A549 (cell line): ENCODE results near the gene P3H2. TPM values are rescaled to one million over a fixed set of nuclear protein-coding genes. Genes with fewer than 3 reads are reported as not detected.

Experiments
- ATAC-seq, 2 experiments: fragments of 200-7000 bp in 1 of 2; fragments of >200 bp in 1 of 2; cut with Nextera tagmentation in 1 of 2; cut with Tn5 transposase in 1 of 2; 3 replicates each; pipeline versions ENCODE4 v1.8.0 to v1.9.1; 2018 to 2020; ENCODE audit warnings: mild to moderate bottlenecking in 1 of 2, moderate library complexity in 1 of 2
- CTCF ChIA-PET: fragments of 300-600 bp; sonication (Branson Sonifier 250); formaldehyde crosslinking; extraction: SDS; loops from one replicate; lab custom pipeline; 2021; ENCODE audit warnings: antibody characterized with exemption, inconsistent platforms; lab: Yijun Ruan, JAX
- POLR2A ChIA-PET: fragments of 350-600 bp; formaldehyde crosslinking; extraction: SDS; loops from one replicate; lab custom pipeline; 2021; ENCODE audit warnings: antibody characterized with exemption, inconsistent platforms; lab: Yijun Ruan, JAX
- DNase-seq, 2 experiments: peaks; one replicate each; pipeline versions ENCODE4 v3.0.0 to v3.0.0-alpha.2; 2011 to 2016; ENCODE audit warnings: low read depth in 1 of 2, low spot score in 1 of 2
- FAIRE-seq: peaks from 2 replicates; lab custom pipeline; 2011; peaks lifted over from hg19 to GRCh38; lab: Jason Lieb, UNC
- H3K27ac ChIP-seq, 2 experiments: fragments of >200 bp; sonication (Bioruptor Twin); formaldehyde crosslinking; 3 replicates each; pipeline ENCODE4 v1.5.1; 2016 to 2017
- H3K4me1 ChIP-seq: fragments of >200 bp; sonication (Bioruptor Twin); formaldehyde crosslinking; 3 replicates; pipeline ENCODE4 v1.6.1; 2016
- H3K4me2 ChIP-seq: fragments of >200 bp; sonication (Bioruptor Twin); formaldehyde crosslinking; 3 replicates; pipeline ENCODE4 v1.6.1; 2016
- H3K4me3 ChIP-seq: fragments of >200 bp; sonication (Bioruptor Twin); formaldehyde crosslinking; 3 replicates; pipeline ENCODE4 v1.5.1; 2016
- H3K9me3 ChIP-seq: fragments of >200 bp; sonication (Bioruptor Twin); formaldehyde crosslinking; 3 replicates; pipeline ENCODE4 v1.6.1; 2016
- BHLHE40 ChIP-seq: IDR thresholded peaks from 2 replicates; pipeline ENCODE4 v1.6.1; 2012; ENCODE audit warnings: low read depth, low read length, inconsistent platforms
- EHMT2 ChIP-seq: fragments of 200-600 bp; sonication (generic); IDR thresholded peaks from 2 replicates; pipeline ENCODE4 v1.6.1; 2016; ENCODE audit warnings: antibody characterized with exemption, low read depth, mild to moderate bottlenecking, moderate library complexity
- ELK1 ChIP-seq: fragments of 150-350 bp; IDR thresholded peaks from 2 replicates; pipeline ENCODE4 v1.6.1; 2014; ENCODE audit warnings: low read depth, mild to moderate bottlenecking, low read length
- FOSB ChIP-seq: fragments of 250-450 bp; sonication (Bioruptor Pico); IDR thresholded peaks from 2 replicates; pipeline ENCODE4 v1.5.0; 2020; ENCODE audit warnings: mild to moderate bottlenecking, moderate library complexity
- FOXS1 ChIP-seq: fragments of 250-450 bp; sonication (Bioruptor Pico); IDR thresholded peaks from 2 replicates; pipeline ENCODE4 v1.5.0; 2020; ENCODE audit warnings: mild to moderate bottlenecking, moderate library complexity
- HOXB13 ChIP-seq: fragments of 250-450 bp; sonication (Bioruptor Pico); IDR thresholded peaks from 2 replicates; pipeline ENCODE4 v1.5.0; 2020; ENCODE audit warnings: low read depth, mild to moderate bottlenecking, moderate library complexity
- JUN ChIP-seq, 2 experiments: fragments of >200 bp; sonication (Bioruptor Twin); formaldehyde crosslinking; IDR thresholded peaks; 2 replicates in 1 of 2; 3 replicates in 1 of 2; pipeline ENCODE4 v1.6.1; 2016 to 2017
- JUNB ChIP-seq: fragments of >200 bp; sonication (Bioruptor Twin); formaldehyde crosslinking; IDR thresholded peaks from 2 replicates; pipeline ENCODE4 v1.6.1; 2016
- MAFK ChIP-seq: fragments of 450-650 bp; IDR thresholded peaks from 2 replicates; pipeline ENCODE4 v1.6.1; 2014; ENCODE audit not compliant: partially characterized antibody
- MAZ ChIP-seq: fragments of 150-350 bp; IDR thresholded peaks from 2 replicates; pipeline ENCODE4 v1.6.1; 2014; ENCODE audit warnings: antibody characterized with exemption, low read depth, low read length, borderline replicate concordance
- NFE2L2 ChIP-seq: fragments of 150-350 bp; conservative IDR thresholded peaks from 2 replicates; pipeline ENCODE4 v1.6.1; 2014; ENCODE audit warnings: low read length
- NR3C1 ChIP-seq: fragments of >200 bp; sonication (Bioruptor Twin); formaldehyde crosslinking; IDR thresholded peaks from 3 replicates; pipeline ENCODE4 v1.6.1; 2017
- PHF8 ChIP-seq: fragments of 200-600 bp; sonication (generic); IDR thresholded peaks from 2 replicates; pipeline ENCODE4 v1.6.1; 2016; ENCODE audit warnings: low read depth, mild to moderate bottlenecking, antibody characterized with exemption, moderate library complexity, borderline replicate concordance
- POLR2A ChIP-seq: IDR thresholded peaks from 2 replicates; pipeline ENCODE4 v1.6.1; 2012; ENCODE audit warnings: mild to moderate bottlenecking, low read length
- RAD21 ChIP-seq, 2 experiments: fragments of >200 bp in 1 of 2; sonication (Bioruptor Twin) in 1 of 2; formaldehyde crosslinking in 1 of 2; IDR thresholded peaks in 1 of 2; conservative IDR thresholded peaks in 1 of 2; 2 replicates in 1 of 2; 3 replicates in 1 of 2; pipeline ENCODE4 v1.6.1; 2012 to 2018; ENCODE audit warnings: inconsistent platforms in 1 of 2
- TFCP2L1 ChIP-seq: fragments of 250-450 bp; sonication (Bioruptor Pico); IDR thresholded peaks from 2 replicates; pipeline ENCODE4 v1.5.0; 2021; ENCODE audit warnings: mild to moderate bottlenecking
- ZFP36 ChIP-seq: fragments of 450-650 bp; IDR thresholded peaks from 2 replicates; pipeline ENCODE4 v1.6.1; 2014; ENCODE audit warnings: borderline replicate concordance; ENCODE audit not compliant: partially characterized antibody
- ZSCAN20 ChIP-seq: fragments of 250-450 bp; sonication (Bioruptor Pico); IDR thresholded peaks from 2 replicates; pipeline ENCODE4 v1.8.0; 2022; ENCODE audit warnings: mild to moderate bottlenecking, moderate library complexity
- WGBS: methylation state at CpG from one replicate; pipeline ENCODE4 v1.1.6; 2017; ENCODE audit errors: missing lambda C conversion rate; 5-methylcytosine and 5-hydroxymethylcytosine counted together
- polyA plus RNA-seq, 4 experiments: library from polyadenylated mRNA; depleted of rRNA in 3 of 4; stranded (reverse); fragments of >200 nt; fragmentation: RNase III in 1 of 4; extraction: RNeasy Plus Mini Kit Qiagen cat#74134 plus additional on column Dnase treatment in 1 of 4; gene quantifications; 2 replicates in 3 of 4; 3 replicates in 1 of 4; pipeline ENCODE4 v1.2.3, GENCODE V29; 2011 to 2017
- TF ChIP-seq, protein P1 (sequence below): fragments of 450-650 bp; IDR thresholded peaks from 2 replicates; pipeline ENCODE4 v1.6.1; 2014; ENCODE audit warnings: antibody characterized with exemption
- TF ChIP-seq, protein P2 (sequence below): fragments of 250-450 bp; sonication (Bioruptor Pico); IDR thresholded peaks from 2 replicates; pipeline ENCODE4 v1.5.0; 2020; ENCODE audit warnings: low read depth, mild to moderate bottlenecking, moderate library complexity

P3H2 gene
- polyA plus RNA-seq, 2 of the 4 experiments (the other 2 are of a cell fraction) = 56.6 to 72.5 TPM

GRCh38 chr3:190142041-190142440, 21.3 kb upstream of the P3H2 start:
- WGBS = 56% methylated on average over 3 of the region's 3 CpGs
- POLR2A ChIA-PET = no interaction called here
- no peak for TF ChIP-seq HOXB13 (CRISPR knock-in tag)
- ATAC-seq (no peak), DNase-seq (no peak), FAIRE-seq (no peak)
- Histone ChIP-seq H3K27ac (no peak overlapping the region), H3K9me3 (no peaks in the 10 kb centered on the region), H3K4me3 (no peak overlapping the region), H3K4me2 (no peak overlapping the region), H3K4me1 (peaks cover 9% of the 10 kb centered on the region; the same call in 2 of the 3 replicates)
- CTCF ChIA-PET = no interaction called here

GRCh38 chr3:190139365-190139764, 18.7 kb upstream of the P3H2 start:
- CTCF ChIA-PET = no interaction called here
- no peak overlapping the region for H3K4me2 ChIP-seq
- no peaks in the 10 kb centered on the region for H3K9me3 ChIP-seq
- DNase-seq = no peak
- H3K27ac ChIP-seq = no peak overlapping the region
- TF ChIP-seq MAZ = no peak
- no peak for TF ChIP-seq FOSB (CRISPR knock-in tag)
- no peak for TF ChIP-seq ZSCAN20 (CRISPR knock-in tag)
- no peak for TF ChIP-seq EHMT2
- TF ChIP-seq MAFK = no peak
- no peak for TF ChIP-seq FOXS1 (CRISPR knock-in tag)
- TF ChIP-seq, protein P1, sequence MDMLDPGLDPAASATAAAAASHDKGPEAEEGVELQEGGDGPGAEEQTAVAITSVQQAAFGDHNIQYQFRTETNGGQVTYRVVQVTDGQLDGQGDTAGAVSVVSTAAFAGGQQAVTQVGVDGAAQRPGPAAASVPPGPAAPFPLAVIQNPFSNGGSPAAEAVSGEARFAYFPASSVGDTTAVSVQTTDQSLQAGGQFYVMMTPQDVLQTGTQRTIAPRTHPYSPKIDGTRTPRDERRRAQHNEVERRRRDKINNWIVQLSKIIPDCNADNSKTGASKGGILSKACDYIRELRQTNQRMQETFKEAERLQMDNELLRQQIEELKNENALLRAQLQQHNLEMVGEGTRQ = no peak
- no peak for TF ChIP-seq NFE2L2
- TF ChIP-seq, all 56 proteins: peak for 0
- ATAC-seq (no peak; a peak in 1 of 6 replicates), FAIRE-seq (no peak)
- H3K4me3 ChIP-seq = no peak overlapping the region
- peaks cover 9% of the 10 kb centered on the region; the same call in 2 of the 3 replicates for H3K4me1 ChIP-seq
- 51% methylated on average over 5 of the region's 5 CpGs for WGBS
- POLR2A ChIA-PET = no interaction called here

DNA sequence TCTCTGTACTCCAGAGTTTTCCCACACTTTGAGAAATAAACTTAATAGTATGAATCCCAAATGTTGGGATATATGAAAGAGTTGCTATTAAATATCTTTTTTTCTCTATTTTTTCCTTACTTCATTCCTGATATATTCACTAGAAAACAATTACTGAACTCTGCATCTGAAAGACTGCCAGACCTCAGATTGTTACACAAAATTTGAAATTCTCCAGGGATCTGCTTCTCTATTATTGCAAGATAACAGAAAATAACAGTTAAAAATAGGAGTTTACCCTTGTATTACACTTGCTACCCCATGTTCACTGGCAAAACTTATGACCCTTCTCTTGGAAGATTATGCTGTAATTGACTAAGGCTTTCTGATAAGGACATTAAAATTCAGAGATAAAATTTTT, 11.7 kb upstream of the P3H2 start:
- DNase-seq (no peak), ATAC-seq (no peak), FAIRE-seq (no peak)
- H3K4me3 ChIP-seq = no peak overlapping the region
- no peaks in the 10 kb centered on the region for H3K9me3 ChIP-seq
- POLR2A ChIA-PET = no interaction called here
- TF ChIP-seq PHF8 (no peak), NR3C1 (no peak), POLR2A (no peak), TFCP2L1 (no peak), JUN (IDR thresholded peaks at IDR 0.05) (no peak), JUNB (no peak), ZFP36 (no peak), MAFK (no peak), FOXS1 (CRISPR knock-in tag) (no peak), BHLHE40 (no peak), ELK1 (no peak), RAD21 (conservative IDR thresholded peaks at IDR 0.05 in 1 of 2, IDR thresholded peaks at IDR 0.05 in 1 of 2) (no peak)
- TF ChIP-seq, protein P2, sequence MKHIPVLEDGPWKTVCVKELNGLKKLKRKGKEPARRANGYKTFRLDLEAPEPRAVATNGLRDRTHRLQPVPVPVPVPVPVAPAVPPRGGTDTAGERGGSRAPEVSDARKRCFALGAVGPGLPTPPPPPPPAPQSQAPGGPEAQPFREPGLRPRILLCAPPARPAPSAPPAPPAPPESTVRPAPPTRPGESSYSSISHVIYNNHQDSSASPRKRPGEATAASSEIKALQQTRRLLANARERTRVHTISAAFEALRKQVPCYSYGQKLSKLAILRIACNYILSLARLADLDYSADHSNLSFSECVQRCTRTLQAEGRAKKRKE (CRISPR knock-in tag) = no peak
- peaks cover 8% of the 10 kb centered on the region for H3K4me1 ChIP-seq
- H3K27ac ChIP-seq = no peak overlapping the region; a peak in 1 of 6 replicates
- CTCF ChIA-PET = interaction anchor here (1.3 to 1.9 kb wide), 2 partner anchors 12 to 115 kb away, joined by 4 to 5 read pairs; partner anchors contain the start of gene P3H2
- no peak overlapping the region for H3K4me2 ChIP-seq
